Parathyroid adenoma (tissue), 2 donors: ENCODE data around the gene HDAC8.
"Not testable (repeated sequence)": the region's sequence is repeated elsewhere in the genome, so short reads cannot be mapped to it uniquely, and the experiment has no call there.

Experiments
- H2AFZ ChIP-seq: fragments of 300-600 bp; sonication (generic); one replicate; pipeline ENCODE4 v1.7.0; 2017; ENCODE audit warnings: antibody characterized with exemption, mild to moderate bottlenecking
- H3K27ac ChIP-seq: fragments of 300-600 bp; sonication (generic); one replicate; pipeline ENCODE4 v1.7.0; 2017
- H3K27me3 ChIP-seq: fragments of 300-600 bp; sonication (generic); one replicate; pipeline ENCODE4 v1.7.0; 2017; ENCODE audit warnings: low read length; ENCODE audit not compliant: control insufficient read depth, insufficient read depth
- H3K36me3 ChIP-seq: fragments of 300-600 bp; sonication (generic); one replicate; pipeline ENCODE4 v1.7.0; 2017; ENCODE audit warnings: low read length; ENCODE audit not compliant: control insufficient read depth, insufficient read depth
- H3K4me1 ChIP-seq: fragments of 300-600 bp; sonication (generic); one replicate; pipeline ENCODE4 v1.7.0; 2017; ENCODE audit warnings: control low read depth
- H3K4me2 ChIP-seq: fragments of 300-600 bp; sonication (generic); one replicate; pipeline ENCODE4 v1.7.0; 2017; ENCODE audit warnings: low read length
- H3K4me3 ChIP-seq: fragments of 300-600 bp; sonication (generic); one replicate; pipeline ENCODE4 v1.7.0; 2017; ENCODE audit warnings: low read depth, low read length
- H3K79me2 ChIP-seq: fragments of 300-600 bp; sonication (generic); one replicate; pipeline ENCODE4 v1.7.0; 2017; ENCODE audit warnings: control low read depth
- H3K9ac ChIP-seq: fragments of 300-600 bp; sonication (generic); one replicate; pipeline ENCODE4 v1.7.0; 2017; ENCODE audit warnings: mild to moderate bottlenecking
- H3K9me3 ChIP-seq: fragments of 300-600 bp; sonication (generic); one replicate; pipeline ENCODE4 v1.7.0; 2017; ENCODE audit warnings: low read length; ENCODE audit not compliant: control insufficient read depth
- TF ChIP-seq, protein P1 (sequence below): fragments of 300-600 bp; sonication (generic); IDR thresholded peaks from one replicate; pipeline ENCODE4 v1.7.0; 2017; ENCODE audit warnings: antibody characterized with exemption, mild to moderate bottlenecking
- donor health status: primary hyperparathyroidism.

HDAC8 gene

DNA sequence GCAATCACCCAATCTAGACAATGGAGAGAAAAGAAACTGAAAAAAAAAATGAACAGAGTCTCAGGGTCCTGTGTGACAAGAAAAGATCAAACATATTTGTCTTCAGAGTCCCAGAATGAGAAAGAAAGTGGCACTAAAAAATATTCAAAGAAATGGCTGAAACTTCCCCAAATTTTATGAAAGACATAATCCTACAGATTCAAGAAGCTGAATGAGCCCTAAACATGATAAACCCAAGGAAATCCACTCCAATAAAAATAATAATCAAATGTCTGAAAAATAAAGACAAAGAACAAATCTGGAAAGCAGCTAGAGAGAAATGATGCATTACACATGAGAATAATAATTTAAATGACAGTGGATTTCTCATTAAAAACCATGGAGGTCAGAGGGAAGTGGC lies 136.6 kb downstream of the HDAC8 start:
- TF ChIP-seq, protein P1, sequence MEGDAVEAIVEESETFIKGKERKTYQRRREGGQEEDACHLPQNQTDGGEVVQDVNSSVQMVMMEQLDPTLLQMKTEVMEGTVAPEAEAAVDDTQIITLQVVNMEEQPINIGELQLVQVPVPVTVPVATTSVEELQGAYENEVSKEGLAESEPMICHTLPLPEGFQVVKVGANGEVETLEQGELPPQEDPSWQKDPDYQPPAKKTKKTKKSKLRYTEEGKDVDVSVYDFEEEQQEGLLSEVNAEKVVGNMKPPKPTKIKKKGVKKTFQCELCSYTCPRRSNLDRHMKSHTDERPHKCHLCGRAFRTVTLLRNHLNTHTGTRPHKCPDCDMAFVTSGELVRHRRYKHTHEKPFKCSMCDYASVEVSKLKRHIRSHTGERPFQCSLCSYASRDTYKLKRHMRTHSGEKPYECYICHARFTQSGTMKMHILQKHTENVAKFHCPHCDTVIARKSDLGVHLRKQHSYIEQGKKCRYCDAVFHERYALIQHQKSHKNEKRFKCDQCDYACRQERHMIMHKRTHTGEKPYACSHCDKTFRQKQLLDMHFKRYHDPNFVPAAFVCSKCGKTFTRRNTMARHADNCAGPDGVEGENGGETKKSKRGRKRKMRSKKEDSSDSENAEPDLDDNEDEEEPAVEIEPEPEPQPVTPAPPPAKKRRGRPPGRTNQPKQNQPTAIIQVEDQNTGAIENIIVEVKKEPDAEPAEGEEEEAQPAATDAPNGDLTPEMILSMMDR = no peak

DNA sequence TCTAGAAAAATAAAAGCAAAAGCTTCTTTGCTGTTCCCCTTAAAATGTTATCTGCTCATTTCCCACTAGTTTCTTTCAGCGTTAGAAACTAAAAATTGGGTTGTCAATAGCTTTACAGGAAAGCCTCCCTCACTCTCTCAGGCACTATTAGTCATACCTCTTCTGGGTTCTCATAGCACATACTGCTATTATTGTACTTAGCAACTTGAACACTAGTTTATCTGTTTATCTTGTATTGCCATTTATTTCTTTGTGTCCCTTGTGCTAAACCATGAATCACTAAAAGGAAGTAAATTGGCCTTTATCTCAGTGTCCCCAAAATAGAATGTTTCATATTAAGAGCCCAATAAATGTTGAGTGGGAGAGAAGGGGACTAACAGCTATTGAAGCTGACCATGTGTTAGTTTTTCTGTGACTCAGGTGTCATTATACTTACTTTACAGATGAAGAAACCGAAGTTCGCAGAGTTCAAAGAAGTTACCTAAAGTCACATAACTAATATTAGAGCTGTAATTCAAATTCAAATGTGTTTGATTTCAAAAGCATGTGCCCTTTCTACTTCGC lies 142.2 kb downstream of the HDAC8 start:
- Histone ChIP-seq H3K9me3 (no peaks in the 10 kb centered on the region), H3K27me3 (no peaks in the 10 kb centered on the region), H3K36me3 (no peaks in the 10 kb centered on the region), H3K4me3 (no peak overlapping the region), H3K27ac (no peak overlapping the region), H3K4me1 (no peaks in the 10 kb centered on the region), H2AFZ (no peak overlapping the region), H3K4me2 (no peak overlapping the region), H3K79me2 (no peaks in the 10 kb centered on the region), H3K9ac (no peak overlapping the region)
- TF ChIP-seq, protein P1 = no peak

More for the DNA sequence above, 136.6 kb downstream of the HDAC8 start:
- Histone ChIP-seq H3K36me3 (no peaks in the 10 kb centered on the region), H3K27me3 (no peaks in the 10 kb centered on the region), H2AFZ (no peak overlapping the region), H3K4me2 (no peak overlapping the region), H3K4me1 (no peaks in the 10 kb centered on the region), H3K9me3 (no peaks in the 10 kb centered on the region), H3K9ac (no peak overlapping the region), H3K4me3 (no peak overlapping the region), H3K79me2 (no peaks in the 10 kb centered on the region), H3K27ac (no peak overlapping the region)

DNA sequence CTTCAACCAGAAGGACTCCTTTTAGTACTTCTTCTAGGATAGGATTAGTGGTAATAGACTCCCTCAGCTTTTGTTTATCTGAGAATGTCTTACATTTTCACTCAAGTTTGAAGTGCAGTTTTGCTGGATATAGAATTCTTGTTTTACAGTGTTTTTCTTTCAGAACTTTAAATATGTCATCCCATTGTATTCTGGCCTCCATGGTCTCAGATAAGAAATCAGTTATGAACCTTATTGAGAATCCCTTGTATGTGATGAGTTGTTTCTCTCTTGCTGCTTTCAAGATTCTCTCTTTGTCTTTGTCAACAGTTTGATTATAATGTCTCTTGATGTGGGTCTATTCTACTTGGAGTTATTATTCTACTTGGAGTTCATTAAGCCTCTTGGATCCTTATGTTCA lies 150.8 kb downstream of the HDAC8 start:
- no peaks in the 10 kb centered on the region for H3K27me3 ChIP-seq
- H3K4me3 ChIP-seq = no peak overlapping the region
- H3K4me2 ChIP-seq = no peak overlapping the region
- no peaks in the 10 kb centered on the region for H3K9me3 ChIP-seq
- no peaks in the 10 kb centered on the region for H3K79me2 ChIP-seq
- no peak overlapping the region for H3K27ac ChIP-seq
- no peaks in the 10 kb centered on the region for H3K4me1 ChIP-seq
- no peak overlapping the region for H3K9ac ChIP-seq
- TF ChIP-seq, protein P1 = no peak
- H2AFZ ChIP-seq = no peak overlapping the region
- H3K36me3 ChIP-seq = no peaks in the 10 kb centered on the region

DNA sequence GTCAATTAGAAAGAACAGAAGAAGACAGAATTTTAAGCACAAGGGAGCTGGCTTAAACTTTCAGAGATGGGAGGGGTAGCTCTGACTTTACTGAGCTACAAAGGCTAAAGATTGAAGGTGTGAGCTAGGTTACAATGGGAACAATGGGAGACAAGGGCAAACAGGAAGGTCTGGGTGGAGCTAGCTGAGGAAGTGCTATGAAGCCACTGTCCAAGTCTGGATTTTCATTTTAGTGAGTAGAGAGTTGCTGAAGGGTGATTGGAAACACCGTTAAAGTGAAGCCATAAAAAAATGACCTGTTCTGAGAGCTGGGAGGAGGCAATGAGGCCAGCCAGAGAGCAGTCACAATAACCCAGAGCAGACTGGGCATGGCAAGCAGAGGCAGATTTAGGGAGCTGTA lies 162.7 kb downstream of the HDAC8 start:
- H3K4me3 ChIP-seq = no peak overlapping the region
- no peaks in the 10 kb centered on the region for H3K4me1 ChIP-seq
- H3K4me2 ChIP-seq = no peak overlapping the region
- H3K79me2 ChIP-seq = no peaks in the 10 kb centered on the region
- no peak overlapping the region for H3K27ac ChIP-seq
- H3K36me3 ChIP-seq = no peaks in the 10 kb centered on the region
- H3K9me3 ChIP-seq = no peaks in the 10 kb centered on the region
- H2AFZ ChIP-seq = no peak overlapping the region
- no peaks in the 10 kb centered on the region for H3K27me3 ChIP-seq
- TF ChIP-seq, protein P1 = no peak
- H3K9ac ChIP-seq = no peak overlapping the region

DNA sequence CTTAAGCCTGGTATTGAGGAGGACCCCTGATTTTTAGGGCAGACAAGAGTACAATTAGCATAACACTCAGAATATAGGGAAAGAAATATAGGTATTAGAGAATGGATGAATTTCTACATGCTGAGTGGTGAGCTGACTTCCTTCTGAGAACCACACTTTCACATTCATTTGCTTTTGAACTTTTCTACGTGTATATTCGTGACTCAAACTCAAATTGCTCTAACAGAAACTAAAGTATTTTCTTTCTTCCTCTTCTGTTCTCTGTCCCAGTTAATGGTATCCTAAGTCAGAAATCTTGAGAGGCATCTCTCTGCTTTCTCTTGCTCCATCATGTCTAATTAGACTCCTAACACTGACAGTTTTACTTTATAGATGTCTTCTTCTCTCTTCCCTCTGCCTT lies 163.8 kb downstream of the HDAC8 start:
- no peaks in the 10 kb centered on the region for H3K9me3 ChIP-seq
- no peaks in the 10 kb centered on the region for H3K79me2 ChIP-seq
- no peak overlapping the region for H3K27ac ChIP-seq
- TF ChIP-seq, protein P1 = no peak
- no peaks in the 10 kb centered on the region for H3K36me3 ChIP-seq
- no peak overlapping the region for H3K9ac ChIP-seq
- no peaks in the 10 kb centered on the region for H3K27me3 ChIP-seq
- H3K4me3 ChIP-seq = no peak overlapping the region
- H2AFZ ChIP-seq = no peak overlapping the region
- no peaks in the 10 kb centered on the region for H3K4me1 ChIP-seq
- H3K4me2 ChIP-seq = no peak overlapping the region

DNA sequence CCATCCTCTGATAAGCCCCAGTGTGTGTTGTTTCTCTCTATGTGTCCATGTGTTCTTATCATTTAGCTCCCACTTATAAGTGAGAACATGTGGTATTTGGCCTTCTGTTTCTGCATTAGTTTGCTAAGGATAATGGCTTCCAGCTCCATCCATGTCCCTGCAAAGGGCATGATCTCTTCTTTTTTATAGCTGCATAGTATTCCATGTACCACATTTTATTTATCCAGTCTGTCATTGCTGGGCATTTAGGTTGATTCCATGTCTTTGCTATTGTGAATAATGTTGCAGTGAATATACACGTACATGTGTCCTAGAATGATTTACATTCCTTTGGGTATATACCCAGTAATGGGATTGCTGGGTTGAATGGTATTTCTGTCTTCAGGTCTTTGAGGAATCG lies 167.5 kb downstream of the HDAC8 start:
- not testable (repeated sequence) for H3K79me2 ChIP-seq, H2AFZ ChIP-seq

More for the DNA sequence above, 167.5 kb downstream of the HDAC8 start:
- H3K4me1 ChIP-seq, H3K36me3 ChIP-seq, H3K4me2 ChIP-seq, H3K27ac ChIP-seq, H3K9me3 ChIP-seq, H3K4me3 ChIP-seq, H3K27me3 ChIP-seq, H3K9ac ChIP-seq: not testable (repeated sequence)
